Activated CD4-positive, alpha-beta T cell treated with anti-CD3 and anti-CD28 coated beads, Interleukin-2, amount 50 U/mL, for 4 hours (primary cell): ENCODE results near the gene ARHGAP22.

Experiments
- DNase-seq, 2 experiments: peaks; one replicate each; pipeline ENCODE4 v3.0.0-alpha.2; 2020

ARHGAP22 gene

DNA sequence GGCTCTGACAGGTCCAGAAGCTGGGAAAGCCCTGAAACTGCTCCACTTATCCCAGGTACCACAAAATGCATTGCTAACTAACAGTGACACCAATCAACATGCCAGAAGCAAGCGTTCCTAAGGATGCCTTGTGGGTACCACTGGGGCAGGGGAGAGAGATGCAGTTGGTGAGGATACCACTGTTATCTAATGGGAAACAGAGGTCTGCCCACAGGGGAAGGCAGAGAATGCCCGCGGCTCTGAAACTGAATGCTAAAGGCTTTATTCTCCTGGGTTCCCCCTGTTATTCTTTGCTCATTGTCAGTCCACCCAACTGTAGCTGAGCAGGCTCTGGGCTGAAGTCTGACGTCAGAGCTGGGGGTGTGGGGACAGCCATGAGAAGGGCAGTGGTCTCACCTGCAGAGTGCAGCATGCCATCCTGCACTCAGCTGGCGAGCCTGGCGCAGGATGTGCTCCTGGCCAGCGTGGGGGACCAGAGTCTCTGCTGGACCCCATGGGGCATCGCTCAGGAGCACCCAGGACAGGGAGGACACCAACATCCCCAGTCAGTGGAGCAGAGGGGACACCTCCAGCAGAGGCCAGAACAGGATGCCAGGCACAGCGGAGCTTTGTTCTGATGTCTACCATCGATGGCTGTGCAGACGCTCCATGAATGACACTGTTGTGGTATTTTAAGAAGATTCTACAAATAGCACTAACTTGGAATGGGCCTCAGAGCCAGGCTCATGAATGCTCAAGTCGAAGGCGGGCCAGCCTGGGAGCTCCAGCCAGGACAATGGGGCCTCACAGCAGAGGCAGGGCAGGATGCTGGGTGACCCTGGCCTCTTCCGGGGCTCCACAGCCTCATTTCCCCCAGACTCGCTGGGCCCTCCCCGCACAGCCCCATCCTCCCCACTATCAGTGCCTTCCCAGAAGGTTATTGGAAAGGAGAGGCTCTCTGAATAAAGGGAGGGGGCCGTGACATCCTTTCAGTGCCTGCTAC is 95.8 kb downstream of the ARHGAP22 start:
- DNase-seq, result no peak

DNA sequence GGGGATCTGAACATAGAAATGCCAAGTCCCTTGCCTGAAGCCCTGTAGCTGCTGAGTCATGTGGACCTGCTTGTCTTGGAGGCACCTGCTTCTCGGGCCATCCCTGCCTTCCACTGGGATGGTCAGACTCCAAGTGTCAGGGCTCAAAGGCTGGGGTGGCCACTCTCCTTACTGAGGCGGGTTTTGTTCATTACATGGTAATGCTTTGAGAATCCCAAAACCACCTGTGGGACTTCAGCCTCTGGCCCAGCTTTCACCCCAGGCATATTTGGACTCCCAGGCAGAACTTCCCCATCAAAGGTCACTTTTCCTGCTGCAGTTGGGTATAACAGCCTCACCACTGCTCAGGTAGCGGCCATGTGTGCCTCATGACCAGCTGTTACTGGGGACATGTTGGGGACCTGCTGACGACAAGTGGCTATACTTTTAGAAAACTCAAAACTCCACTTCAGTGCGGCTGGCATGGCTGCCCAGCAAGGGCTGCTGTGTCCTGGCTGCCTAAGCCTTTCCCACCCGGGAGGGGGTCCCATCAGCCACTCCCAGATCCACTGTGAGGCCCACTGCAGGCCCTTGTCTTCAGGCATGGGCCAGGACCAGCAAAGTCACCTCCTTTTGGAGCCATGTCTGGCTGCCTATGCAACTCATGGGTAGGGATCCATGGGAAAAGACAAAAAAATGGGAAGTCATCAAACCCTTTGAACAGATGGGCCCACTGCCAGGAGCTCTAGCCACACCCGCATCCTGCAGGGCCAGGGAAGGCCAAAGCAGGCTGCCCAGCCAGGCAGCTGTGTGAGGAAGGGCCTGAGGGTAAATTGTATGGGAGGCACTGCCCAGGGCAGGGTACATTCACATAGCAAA is 96.7 kb downstream of the ARHGAP22 start:
- no peak for DNase-seq

DNA sequence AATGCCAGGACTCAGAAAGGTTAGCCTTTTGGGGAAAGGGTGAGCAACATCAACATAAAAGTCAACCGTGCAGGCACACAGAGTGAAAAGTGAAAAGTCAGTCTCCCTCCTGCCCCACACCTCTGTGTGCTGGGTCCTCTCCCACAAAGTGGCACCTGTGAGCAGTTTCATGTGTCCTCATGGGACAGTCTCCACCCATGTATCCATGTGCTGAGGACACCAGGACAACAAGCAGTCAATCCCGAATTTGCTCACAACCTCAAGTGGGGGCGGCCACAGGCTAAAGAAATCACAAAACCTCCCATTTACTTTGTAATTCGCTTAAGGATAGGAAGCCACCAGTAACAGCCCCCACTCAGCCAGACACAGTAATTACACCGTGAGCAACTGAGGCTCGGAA is 97.4 kb downstream of the ARHGAP22 start:
- no peak for DNase-seq

DNA sequence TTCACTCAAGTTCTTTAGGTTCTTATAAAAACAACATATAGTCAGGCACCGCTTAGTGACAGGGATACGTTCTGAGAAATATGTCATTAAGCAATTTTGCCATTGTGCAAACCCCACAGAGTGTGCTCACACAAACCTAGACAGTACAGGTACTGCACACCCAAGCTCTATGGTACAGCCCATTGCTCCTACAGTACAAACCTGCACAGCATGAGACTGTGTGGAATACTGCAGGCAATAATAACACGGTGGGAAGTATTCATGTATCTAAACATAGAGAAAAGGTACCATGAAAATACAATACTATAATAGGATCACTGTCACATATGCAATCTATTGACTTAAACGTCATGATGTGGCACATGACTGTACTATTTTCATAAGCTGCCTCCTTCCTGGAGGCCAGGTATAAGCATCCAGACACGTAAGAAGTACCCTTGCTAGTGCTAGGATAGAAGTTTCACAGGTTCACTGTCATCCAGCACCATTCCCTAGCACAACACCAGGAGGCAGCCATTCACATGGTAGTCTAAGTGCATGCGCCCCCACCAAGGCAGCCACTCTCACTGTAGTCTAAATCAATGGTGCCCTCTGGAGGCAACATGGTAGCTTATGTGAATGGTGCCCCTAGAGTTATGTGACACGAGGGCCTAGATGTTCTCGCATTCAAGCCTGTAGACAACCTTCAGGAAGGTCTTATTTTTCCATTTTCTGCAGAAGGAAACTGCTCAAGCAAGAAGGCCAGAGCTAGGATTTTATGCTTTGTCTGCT is 98.5 kb downstream of the ARHGAP22 start:
- no peak for DNase-seq

DNA sequence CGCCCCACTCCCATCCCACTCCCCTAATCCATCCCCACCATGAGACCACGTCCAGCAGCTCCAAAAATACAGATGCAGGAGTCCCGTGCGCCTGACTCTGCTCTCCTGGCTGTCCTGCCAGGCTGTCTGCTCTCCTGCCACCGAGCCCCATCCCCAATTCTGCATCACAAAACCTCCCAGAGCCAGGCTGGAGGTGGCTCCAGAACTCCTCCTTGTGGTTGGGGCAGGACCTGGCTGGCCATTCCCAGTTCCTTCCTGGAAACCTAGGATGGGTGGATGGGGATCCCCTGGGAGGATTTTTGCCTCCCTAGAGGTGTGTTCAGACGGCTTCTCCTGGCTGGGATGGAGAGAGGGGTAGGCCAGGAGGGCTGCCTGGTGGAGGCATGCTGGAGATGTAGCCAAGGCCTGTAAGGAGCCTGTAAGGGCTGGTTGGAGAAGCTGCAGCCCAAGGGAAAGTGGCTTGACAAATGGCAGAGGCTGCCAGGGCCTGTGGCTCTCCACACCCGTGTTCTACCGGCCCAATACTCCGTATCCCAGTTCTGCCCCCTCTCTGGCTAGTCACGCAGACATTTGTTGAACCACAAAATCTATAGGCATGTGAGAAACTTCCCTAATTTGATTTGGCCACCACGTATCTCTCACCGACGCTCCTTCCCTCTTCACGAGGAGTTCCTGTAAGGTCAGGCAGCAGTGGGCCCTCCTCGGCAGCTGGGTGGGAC is 99.3 kb downstream of the ARHGAP22 start:
- no peak for DNase-seq

DNA sequence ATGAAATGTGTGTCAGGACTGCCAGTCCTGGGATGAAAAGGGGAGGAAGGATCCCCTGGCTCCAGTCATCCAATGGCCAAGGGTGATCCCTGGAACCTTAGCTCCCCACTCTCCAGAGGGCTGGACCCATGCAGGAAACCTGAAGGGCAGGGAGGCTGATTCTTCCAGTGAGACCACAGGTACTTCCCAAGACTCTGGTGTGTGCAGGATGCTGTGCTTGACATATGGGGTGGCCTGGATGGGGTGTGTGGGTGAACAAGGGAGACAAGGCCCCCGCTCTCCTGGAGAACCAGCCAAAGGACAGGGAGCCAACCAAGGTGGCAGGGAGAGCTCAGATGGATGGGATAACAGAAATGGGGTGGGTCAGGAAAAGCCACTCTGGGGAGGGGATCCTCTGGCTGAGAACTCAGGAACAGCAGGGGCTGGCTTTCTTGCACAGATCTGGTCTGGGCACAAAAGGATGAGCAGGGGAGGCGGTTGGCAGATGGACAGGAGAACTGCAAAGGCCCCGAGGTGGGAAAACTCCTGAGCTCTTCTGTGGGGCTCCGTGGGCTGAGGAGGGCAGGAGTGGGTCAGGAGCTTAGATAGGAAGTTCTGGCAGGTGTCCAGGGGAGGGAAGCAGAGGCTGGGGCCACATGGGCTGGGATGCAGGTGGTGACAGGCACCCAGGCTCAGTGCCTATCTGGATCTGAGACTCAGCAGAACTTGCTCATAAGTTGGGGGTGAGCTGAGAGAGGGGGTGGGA is 100.6 kb downstream of the ARHGAP22 start:
- no peak for DNase-seq

DNA sequence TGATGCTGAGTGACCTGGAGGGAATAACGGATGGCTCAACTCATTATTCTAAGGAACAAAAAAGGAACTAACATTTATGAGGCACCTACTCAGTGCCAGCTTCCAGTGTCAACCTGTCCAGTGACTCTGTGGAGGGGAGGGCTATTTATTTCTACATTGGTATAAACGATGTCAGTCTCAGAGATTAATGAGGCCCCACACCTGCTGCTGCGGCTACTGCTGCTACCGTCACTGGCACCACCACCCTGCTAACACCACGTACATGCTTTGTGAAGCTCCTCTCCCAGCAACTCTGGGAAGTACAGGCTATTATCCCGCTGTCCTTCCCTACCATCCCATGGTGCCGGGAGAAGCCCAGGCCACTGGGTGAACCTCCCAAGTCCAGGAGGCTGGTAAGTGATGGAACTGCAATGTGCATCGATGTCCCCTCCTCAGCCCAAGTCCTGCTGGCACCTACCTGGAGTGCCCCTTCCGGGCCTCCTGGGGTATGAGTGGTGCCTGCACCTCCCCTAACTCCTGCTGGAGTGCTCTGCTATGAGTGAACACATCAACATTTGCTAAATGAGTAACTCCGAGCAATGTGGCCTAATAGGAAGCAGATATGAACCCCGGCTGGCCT is 101.5 kb downstream of the ARHGAP22 start:
- DNase-seq, result no peak

DNA sequence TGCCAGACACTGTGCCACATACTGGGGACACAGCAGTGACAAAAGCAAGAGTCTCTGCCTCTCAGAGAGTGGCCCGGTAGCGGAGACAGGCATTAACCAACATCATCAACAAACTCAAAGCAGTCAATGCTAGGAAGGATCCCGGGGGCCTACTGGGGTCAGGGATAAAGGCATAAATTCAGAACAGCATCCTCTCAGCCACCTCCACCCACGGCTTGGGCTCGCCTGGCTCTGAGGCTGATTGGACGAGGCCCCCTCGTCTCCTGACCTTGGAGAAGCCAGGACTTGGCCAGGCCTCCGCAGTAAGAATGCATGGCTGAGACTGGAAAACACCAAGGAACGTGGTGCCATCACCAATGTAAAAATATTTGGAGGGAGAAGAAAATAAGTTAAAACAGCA is 102.1 kb downstream of the ARHGAP22 start:
- no peak for DNase-seq

DNA sequence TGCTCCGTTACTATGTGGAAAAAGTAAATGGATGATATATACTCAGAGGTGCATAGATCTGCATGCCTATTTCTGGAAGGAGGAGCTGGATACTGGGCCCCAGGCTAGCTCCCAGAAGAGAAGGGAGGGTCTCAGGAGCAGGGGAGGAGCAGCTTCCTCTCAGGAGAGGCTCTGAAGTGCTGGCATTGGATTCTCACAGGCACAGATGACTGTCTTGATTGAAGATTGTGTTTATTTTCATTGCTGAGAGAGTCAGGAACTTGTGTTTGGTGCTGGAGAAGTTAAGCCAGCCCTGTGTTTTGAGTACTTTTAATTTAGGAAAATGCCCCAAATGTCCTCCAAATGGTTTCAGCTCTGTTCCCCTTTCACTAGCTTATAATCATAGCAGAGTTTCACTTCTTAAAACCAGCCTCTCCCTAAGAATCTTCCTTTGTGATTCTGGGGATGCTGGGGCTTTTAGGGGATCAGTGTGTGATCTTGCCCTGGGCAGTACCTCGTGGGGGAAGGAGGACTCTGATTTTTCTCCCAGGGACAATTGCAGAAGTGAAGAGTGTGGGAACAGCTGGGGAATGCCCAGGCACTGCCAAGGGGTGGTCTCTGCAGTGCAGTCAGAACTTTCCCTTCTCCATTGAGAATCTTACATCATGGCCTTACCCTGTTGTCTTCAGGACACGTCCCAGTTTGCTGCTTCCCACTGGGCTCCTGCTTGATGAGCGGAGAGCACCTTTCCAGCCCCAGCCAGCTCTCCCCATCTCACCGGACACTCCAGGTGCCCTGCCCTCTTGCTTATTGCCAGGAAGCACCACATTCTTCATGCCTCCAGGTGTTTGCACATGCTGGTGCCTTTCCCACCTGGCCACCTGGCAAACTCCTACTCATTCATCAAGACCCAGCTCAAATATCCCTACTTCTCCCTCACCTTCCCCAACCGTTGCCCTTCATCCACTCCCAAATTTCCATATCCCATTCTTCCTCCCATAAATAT is 102.8 kb downstream of the ARHGAP22 start:
- DNase-seq, result no peak

DNA sequence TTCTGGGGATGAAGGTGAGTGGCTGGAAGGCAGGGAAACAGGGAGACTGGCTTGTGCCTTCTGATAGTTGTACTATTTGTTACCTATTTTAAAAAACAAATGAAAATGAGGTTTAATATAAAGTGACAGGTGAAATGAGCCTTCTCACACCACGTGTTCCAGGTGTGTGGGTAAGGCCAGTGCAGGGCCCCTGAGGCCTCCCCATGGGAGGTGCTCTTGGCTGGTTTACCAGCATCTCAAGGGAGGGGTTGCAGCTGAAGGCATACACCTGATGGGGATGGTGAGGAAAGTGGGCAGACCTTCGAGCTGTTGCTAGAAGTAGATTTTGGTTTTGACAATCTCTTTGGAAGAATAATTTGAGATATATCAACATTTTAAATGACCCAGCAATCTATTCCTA is 103.6 kb downstream of the ARHGAP22 start:
- DNase-seq, result no peak

DNA sequence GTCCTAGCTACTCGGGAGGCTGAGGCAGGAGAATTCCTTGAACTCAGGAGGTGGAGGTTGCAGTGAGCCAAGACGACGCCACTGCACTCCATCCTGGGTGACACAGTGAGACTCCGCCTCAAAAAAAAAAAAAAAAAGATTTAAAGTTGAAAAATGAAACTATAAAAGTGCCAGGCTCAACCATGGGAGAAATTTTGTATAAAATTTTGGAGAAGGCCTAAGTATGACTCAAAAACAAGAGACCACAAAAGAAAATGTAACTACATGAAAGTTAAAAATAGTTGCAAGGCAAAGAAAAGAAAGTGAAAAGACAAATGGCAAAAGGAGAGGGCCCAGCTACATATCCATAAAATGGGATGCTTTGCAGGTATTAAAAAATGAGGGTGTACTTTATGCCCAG is 104.1 kb downstream of the ARHGAP22 start:
- no peak for DNase-seq

DNA sequence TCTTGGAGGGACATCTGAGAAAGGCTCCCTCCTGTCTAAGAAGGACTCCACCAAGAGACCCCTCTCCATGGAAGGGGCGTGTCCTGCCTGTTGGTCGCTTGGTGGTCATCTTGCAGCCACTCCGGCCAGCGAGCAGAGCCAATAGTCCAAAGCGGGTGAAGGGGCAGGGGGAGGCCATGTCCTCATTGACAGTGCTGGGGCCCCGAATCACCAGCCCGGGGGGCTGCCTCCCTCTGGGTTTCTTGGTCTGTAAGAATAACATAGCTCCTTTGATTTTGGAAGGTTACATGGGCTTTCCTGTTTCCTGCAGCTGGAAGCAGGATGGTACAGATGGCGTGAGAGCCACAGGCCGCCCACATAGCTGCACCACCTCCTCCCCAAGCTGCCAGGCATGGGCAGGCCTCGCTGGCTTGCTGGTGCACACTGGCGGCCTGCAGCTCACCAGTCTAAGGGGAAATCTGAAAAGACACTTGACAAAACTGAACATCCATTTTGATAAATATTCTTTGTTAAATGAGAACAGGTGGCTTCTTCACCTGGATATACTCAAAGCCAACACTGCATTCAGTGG is 105.8 kb downstream of the ARHGAP22 start:
- no peak for DNase-seq

DNA sequence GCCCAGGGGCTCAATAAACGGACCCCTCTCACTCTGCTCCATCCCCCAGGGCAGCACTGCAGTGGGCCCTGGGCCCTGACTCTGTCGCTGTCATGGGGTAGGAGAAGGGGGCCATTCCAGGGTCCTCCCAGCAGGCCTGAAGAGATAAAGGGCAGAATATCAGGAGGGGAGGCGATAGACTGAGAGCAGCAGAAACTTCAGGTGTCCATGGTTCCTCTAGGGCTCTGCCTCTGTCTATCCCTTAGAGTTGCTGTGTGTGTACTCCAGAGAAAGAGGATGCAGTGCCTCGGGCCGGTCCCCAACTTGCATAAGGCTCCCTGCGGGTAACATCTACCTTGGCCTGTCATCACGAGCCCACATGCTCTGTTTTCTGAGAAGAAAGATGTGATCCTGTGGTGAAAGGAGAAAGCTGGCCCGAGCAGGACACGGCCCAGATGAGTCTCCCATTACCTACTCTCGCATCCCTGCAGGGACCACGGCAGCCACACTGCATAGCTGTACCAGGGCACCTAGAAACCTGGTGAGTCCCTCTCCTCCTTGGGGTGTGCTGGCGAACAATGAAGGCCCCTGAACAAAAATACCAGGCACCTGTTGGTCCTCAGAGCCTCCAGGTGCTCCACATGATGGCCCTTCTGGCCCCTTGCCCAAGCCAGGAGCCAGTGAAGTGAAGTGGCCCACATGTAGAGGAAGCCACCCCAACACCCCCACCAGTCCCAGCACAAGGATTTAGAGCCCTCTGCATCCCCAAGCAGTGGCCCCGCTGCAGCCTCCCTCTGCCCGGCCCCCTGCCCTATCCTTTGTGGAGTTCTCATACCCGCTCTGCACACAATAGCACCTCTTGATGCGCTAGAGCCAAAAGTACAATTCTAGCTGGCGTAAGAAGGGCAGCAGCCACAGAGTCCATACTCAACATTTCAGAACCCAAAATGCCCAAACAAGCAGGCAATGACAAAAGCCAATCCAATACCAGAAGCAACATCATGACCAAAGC is 106.8 kb downstream of the ARHGAP22 start:
- no peak for DNase-seq

DNA sequence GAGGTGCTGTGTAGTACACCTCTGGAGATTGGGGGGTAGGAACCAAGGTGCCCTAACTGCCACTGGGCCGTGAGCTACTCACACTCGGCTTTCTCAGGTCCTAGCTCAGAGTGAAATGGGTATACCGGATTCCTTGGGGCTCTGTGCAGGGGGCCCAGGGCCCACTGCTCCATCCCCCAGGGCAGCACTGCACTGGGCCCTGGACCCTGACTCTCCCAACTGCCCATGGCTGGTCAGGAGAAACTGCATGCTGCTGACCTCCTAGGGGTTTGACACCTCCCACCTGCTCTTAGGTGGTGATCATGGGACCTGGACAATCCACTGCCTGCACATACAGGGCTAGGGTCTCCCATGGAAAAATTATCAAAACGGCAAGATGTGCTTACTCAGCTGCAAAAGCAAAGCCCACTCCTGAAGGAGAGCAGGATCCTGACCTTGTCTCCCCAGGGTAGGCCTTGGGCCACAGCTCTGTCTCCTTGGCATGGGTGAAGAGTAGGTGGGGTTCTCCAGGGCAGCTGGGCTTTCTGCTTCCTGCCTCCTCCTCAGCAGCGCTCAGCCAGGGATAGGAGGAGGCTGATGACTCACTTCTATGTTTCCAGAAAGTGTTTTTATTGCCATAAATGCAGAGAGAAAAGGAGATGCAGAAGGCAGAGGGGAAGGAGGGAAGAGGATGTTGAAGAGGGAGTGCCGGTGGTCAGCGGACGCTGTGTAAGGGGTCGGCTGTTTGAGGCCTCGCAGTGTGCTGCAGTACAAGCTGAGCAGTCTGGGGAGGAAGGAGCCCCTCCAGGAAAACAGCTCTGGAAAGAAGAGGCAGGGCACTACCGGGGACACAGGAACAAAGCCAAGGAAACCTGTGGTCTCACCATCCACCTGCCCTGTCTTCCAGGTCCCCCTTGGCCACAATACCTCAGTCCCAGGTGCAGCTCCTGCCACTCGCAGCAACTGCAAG is 107.8 kb downstream of the ARHGAP22 start:
- DNase-seq, result no peak

DNA sequence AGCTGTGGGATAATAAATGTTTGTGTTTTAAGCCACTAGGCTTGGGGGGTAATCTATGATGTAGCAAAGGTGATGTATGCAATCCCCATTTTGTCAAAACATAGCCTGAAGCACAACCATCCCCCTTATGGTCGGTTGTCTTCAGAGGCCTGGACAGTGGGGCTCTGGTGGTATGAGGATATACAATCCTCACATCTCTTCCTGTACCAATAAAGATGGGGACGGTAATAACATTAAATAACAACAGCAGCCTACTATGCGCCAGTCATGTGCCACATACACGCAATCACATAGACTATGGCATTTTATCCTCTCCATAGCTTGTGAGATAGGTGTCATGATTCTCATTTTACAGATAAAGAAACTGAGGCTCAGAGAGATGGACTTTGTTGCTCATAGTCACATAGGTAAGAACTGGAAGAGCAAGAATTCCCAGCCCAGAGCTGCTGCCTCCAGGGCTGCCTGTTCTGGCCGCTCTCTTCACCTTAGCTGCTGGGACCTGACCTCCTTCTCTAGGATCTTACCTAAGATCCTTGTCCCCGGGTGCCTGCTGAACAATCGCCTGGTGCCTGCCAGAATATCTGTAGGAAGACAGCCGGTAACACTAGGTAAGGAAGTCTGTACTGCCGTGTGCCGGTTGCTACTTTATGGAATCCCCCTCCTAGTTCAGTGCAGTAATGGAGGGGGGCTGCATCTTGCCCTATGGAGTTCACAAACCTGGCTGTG is 108.6 kb downstream of the ARHGAP22 start:
- DNase-seq, result no peak
